Stimulated activated CD4-positive, alpha-beta T cell treated with anti-CD3 and anti-CD28 coated beads, Interleukin-1b, Interleukin-23, amount 100 ng/mL, for 48 hours (primary cell): ENCODE measurements around the gene SF3A1.
A peak's percentile ranks its signal among the peaks of the same experiment; 100 is the strongest.

ENCODE experiments used
- DNase-seq: peaks from one replicate; pipeline ENCODE4 v3.0.0-alpha.2; 2020

The SF3A1 gene

GRCh38 chr22:30386608-30386959 lies 29.9 kb upstream of the SF3A1 start:
- DNase-seq: no peak

- DNase-seq: no peak
These were observed 29.2 kb upstream of the SF3A1 start for GRCh38 chr22:30385942-30386341.

GRCh38 chr22:30383061-30383460 lies 26.4 kb upstream of the SF3A1 start:
- DNase-seq: no peak

GRCh38 chr22:30382340-30382739 lies 25.6 kb upstream of the SF3A1 start:
- no peak for DNase-seq

- peak; percentile 44 for DNase-seq
These were observed 24.6 kb upstream of the SF3A1 start for GRCh38 chr22:30381264-30381663.

GRCh38 chr22:30380011-30380410 lies 23.3 kb upstream of the SF3A1 start:
- DNase-seq: no peak

- no peak for DNase-seq
These were observed 18.7 kb upstream of the SF3A1 start for GRCh38 chr22:30375312-30375849.

GRCh38 chr22:30373331-30374325 lies 16.9 kb upstream of the SF3A1 start:
- no peak for DNase-seq

- DNase-seq: no peak
These were observed 16.2 kb upstream of the SF3A1 start for GRCh38 chr22:30372915-30373314.

- no peak for DNase-seq
These were observed 15.3 kb upstream of the SF3A1 start for GRCh38 chr22:30371981-30372380.

- DNase-seq: no peak
These were observed 14.6 kb upstream of the SF3A1 start for GRCh38 chr22:30371321-30371720.

GRCh38 chr22:30370641-30371230 lies 14.0 kb upstream of the SF3A1 start:
- DNase-seq: no peak

GRCh38 chr22:30368420-30368819 lies 11.7 kb upstream of the SF3A1 start:
- DNase-seq: no peak

- DNase-seq: no peak
These were observed 9.2 kb upstream of the SF3A1 start for GRCh38 chr22:30365891-30366290.

GRCh38 chr22:30362651-30363281 lies 6.1 kb upstream of the SF3A1 start:
- no peak for DNase-seq

- no peak for DNase-seq
These were observed 5.4 kb upstream of the SF3A1 start for GRCh38 chr22:30361916-30362650.

GRCh38 chr22:30358541-30358940 lies 1.8 kb upstream of the SF3A1 start:
- DNase-seq: no peak

GRCh38 chr22:30357650-30358215 lies 1.0 kb upstream of the SF3A1 start:
- no peak for DNase-seq

- no peak for DNase-seq
These were observed 509 bp upstream of the SF3A1 start for GRCh38 chr22:30357236-30357570.

- no peak for DNase-seq
These were observed 2.0 kb downstream of the SF3A1 start for GRCh38 chr22:30354644-30355043.

- no peak for DNase-seq
These were observed 5.5 kb downstream of the SF3A1 start for GRCh38 chr22:30351226-30351625.

- DNase-seq: no peak
These were observed 7.9 kb downstream of the SF3A1 start for GRCh38 chr22:30348809-30349208.

GRCh38 chr22:30348404-30348803 lies 8.3 kb downstream of the SF3A1 start:
- peak; percentile 19 for DNase-seq
